Heart left ventricle (tissue), 13 donors: ENCODE measurements around the gene C2orf15.

Experiments used
- POLR2A ChIP-seq, 2 donors: fragments of 450-650 bp; IDR thresholded peaks; one replicate each; pipeline ENCODE4 v1.6.1; 2017; ENCODE audit warnings: antibody characterized with exemption in 2 of 2, mild to moderate bottlenecking in 2 of 2, moderate library complexity in 2 of 2
- TF ChIP-seq, protein P1 (sequence below), 12 donors: fragments of 200-600 bp; sonication (generic) in 4 of 12; IDR thresholded peaks; one replicate each; pipeline versions ENCODE4 v1.5.0 to v1.8.0; 2018 to 2022; ENCODE audit warnings: antibody characterized with exemption in 12 of 12, mild to moderate bottlenecking in 5 of 12
- donor health status: ischemic (EF 13 %, LVEDD 7.1; RV severe dilation, severe dysfunction).
- donor health status: DM: no; HTN: yes; CAD: no.
- donor health status: DM: no; HTN: no; CAD: no.
- donor health status: ischemic (EF 25% LVEDD 6.9; RV normal size, moderate dysfunction).
- donor health status: ischemic (EF 25% LVEDD 5.7; RV mildly dilated, moderate dysfunction).
- donor health status: ischemic (EF 35%, LVEDD 5.7; RV mildly dilated, moderate dysfunction).
- donor health status: nonischemic (EF 11% LVEDD 7.7; RV severe dilation, severe dysfunction).
- donor health status: DM: yes; HTN: yes; CAD: no.
- donor health status: PGD.
- donor health status: ischemic (EF 29% LVEDD 5.4; RV normal size, mild dysfunction).
- donor health status: nonischemic (EF 23%, LVEDD 6.1; RV moderate dilation, normal function).

DNA sequence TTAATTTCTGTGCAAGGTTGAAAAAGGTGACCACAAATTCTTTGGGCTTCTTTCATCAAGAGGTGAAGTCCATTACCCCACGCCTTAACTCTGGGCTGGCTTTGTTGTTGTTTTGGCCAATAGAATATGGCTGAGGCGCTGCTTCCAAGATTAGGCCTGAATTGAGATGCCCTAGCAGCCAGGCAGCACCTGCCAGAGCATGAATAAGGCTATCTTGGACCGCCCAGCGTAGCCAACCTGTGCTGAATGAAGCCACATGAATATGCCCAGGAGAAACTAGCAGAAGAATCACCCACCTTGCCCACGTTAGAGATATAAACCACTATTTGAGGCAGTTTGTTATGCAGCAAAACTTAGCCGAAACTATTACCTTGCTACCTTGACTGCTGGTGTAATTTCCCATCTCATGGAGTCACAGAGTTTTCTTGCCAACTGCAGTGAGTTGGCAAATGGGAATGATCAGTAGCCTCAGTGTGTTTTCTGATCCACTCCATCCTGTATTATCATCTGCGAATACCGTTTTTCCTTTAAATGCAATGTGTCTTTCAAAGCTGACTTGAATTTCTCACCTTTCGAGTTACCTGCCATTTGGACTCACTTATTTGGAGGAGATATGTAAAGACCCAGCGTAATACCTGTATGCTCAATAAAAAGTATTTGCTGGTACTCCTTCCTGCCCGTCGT lies 12.6 kb downstream of the C2orf15 start:
- TF ChIP-seq, protein P1, sequence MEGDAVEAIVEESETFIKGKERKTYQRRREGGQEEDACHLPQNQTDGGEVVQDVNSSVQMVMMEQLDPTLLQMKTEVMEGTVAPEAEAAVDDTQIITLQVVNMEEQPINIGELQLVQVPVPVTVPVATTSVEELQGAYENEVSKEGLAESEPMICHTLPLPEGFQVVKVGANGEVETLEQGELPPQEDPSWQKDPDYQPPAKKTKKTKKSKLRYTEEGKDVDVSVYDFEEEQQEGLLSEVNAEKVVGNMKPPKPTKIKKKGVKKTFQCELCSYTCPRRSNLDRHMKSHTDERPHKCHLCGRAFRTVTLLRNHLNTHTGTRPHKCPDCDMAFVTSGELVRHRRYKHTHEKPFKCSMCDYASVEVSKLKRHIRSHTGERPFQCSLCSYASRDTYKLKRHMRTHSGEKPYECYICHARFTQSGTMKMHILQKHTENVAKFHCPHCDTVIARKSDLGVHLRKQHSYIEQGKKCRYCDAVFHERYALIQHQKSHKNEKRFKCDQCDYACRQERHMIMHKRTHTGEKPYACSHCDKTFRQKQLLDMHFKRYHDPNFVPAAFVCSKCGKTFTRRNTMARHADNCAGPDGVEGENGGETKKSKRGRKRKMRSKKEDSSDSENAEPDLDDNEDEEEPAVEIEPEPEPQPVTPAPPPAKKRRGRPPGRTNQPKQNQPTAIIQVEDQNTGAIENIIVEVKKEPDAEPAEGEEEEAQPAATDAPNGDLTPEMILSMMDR (IDR thresholded peaks at IDR 0.05): no peak
- no peak for TF ChIP-seq POLR2A (IDR thresholded peaks at IDR 0.05)
